ENCODE data around the gene KLHL8.
"Not testable (repeated sequence)": the region's sequence is repeated elsewhere in the genome, so short reads cannot be mapped to it uniquely, and the experiment has no call there.

KLHL8 gene

GRCh38 chr4:87225936-87226335 lies 5.5 kb upstream of the KLHL8 start:
- DNase-seq, result no peak

GRCh38 chr4:87224141-87224923 lies 3.9 kb upstream of the KLHL8 start:
- no peak for DNase-seq

DNA sequence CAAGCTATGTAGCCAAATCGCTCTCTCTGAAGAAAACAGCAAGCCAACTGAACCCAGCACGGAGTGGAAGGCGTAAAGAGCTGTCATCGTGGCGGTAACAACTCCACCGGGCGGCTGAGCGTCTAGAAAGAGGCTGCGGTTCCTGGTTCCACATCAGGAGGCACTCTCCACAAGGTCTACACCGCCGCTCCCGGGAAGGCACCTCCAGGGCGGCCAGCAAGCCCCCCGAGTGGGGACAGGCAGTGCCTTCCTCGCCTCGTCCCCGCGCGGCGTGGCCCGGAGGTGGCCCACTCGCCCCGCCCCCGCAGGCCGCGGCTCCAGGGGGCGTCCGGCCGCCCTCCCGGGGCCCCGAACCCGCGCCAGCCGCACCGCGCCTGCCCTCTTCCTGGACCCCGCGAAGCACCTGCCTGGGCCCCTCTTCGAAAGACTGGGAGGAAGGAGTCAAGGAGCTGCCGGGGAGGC lies 755 bp downstream of the KLHL8 start:
- peak; percentile 4 for DNase-seq

DNA sequence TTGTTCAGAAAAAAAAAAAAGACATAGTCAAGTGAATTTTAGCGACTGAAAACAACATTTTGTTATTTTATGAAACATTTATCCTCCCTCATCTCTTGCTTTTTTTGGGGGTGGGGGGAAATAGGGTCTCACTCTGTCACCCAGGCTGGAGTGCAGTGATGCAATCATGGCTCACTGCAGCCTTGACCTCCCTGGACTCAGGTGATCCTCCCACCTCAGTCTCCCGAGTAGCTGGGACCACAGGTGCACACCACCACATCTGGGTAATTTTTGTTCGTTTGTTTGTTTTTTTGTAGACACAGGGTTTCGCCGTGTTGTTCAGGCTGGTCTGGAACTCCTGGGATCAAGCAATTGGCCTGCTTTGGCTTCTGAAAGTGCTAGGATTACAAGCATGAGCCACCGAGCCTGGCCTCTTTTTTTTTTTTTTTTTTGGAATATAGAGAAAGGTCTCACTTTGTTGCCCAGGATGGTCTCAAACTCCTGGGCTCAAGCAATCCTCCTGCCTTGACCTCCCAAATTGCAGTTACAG lies 3.1 kb downstream of the KLHL8 start:
- not testable (repeated sequence) for DNase-seq

- no peak for DNase-seq
Measured at GRCh38 chr4:87216469-87216868, 3.9 kb downstream of the KLHL8 start.

GRCh38 chr4:87213421-87214075 lies 6.9 kb downstream of the KLHL8 start:
- no peak for DNase-seq

GRCh38 chr4:87211249-87211952 lies 9.0 kb downstream of the KLHL8 start:
- DNase-seq, result no peak

- DNase-seq, result no peak
Measured at GRCh38 chr4:87209696-87210095, 10.7 kb downstream of the KLHL8 start.

DNA sequence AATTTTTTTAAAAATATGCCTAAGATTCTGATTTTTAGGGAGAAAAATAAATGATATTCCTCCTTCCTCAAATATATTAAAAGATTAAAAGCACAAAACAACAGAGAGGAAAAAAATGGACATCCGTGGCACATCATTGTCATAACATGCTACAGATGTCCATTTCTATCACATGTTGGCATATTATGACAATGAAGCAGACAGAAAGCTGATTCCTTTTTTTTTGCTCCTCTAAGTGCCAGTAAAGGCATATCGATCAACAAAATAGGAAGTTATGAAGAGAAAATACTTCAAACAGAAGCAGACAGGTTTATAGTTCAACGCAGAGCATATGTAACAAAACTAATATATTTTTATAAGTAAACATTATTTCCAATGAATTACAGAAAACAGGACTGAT lies 11.2 kb downstream of the KLHL8 start:
- no peak for DNase-seq

- DNase-seq, result no peak
Measured at GRCh38 chr4:87204559-87204958, 15.9 kb downstream of the KLHL8 start.

- DNase-seq, result no peak
Measured at GRCh38 chr4:87196927-87197326, 23.5 kb downstream of the KLHL8 start.

DNA sequence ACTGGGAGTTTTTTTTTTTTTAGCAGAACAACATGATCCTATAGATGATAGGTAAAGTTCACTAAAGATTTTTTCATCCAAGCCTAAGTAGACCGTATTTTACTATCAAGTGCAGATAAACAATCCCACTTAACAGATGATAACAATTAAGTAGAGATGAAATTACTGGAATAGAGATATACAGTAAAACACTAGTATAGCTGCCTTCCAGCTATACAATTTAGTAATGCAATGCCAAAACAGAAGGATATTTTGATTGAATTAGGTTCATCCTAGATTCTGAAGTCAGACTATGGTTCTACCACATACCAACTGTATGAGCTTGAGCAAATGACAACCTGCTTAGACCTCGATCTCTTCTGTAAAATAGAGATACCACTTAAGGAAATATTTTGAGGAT lies 24.3 kb downstream of the KLHL8 start:
- DNase-seq, result no peak

- DNase-seq, result peak; percentile 30
Measured at GRCh38 chr4:87193958-87194675, 26.3 kb downstream of the KLHL8 start.

GRCh38 chr4:87192145-87192919 lies 28.1 kb downstream of the KLHL8 start:
- no peak for DNase-seq

DNA sequence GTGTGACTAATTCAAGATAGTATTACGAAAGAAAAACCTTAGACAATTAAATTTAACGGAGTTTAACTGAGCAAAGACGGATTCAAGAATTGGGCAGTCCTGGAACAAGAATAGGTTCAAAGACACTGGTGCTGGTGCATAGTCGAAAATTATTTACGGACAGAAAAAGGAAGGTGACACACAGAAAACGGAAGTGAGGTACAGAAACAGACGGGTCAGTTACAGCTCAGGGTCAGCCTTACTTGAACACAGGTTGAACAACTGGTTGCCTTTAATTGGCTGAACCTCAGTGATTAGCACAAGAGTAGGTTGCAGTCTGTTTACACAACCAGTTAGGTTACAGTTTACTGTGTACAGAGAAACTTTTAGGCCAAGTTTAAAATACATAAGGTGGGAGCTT lies 31.5 kb downstream of the KLHL8 start:
- no peak for DNase-seq

DNA sequence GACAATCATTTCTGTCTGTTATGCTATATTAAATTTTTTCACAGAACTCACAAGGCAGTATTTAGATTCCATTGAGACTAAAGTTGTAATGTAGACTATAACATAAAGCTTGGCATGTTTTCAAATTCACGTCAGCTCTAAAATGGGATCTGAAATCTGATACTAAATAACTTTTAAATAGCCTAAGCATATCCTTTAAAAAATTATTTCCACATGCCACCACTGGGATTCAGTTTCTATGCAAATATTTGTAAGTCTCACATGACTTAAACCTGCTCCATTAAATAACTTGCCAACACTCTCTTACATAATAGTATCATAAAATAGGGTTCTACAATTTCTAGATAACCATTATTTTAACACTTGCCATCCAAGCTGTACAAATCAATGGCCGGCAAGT lies 32.4 kb downstream of the KLHL8 start:
- DNase-seq, result peak; percentile 52

- no peak for DNase-seq
Measured at GRCh38 chr4:87185146-87185870, 35.1 kb downstream of the KLHL8 start.

DNA sequence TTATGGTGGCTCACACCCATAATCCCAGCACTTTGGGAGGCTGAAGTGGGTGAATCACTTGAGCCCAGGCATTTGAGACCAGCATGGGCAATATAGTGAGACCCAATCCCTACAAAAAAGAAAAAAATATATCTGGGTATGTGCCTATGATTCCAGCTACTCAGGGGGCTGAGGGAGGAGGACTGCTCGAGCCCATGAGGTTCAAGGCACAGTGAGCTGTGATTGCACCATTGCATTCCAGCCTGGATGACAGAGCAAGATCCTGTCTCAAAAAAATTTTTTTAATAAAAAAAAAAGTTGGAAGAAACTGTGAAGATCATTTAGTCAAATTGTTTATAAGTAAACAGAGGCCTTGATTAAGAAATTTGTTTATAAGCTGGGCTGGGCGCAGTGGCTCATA lies 39.7 kb downstream of the KLHL8 start:
- no peak for DNase-seq

GRCh38 chr4:87179751-87180150 lies 40.7 kb downstream of the KLHL8 start:
- no peak for DNase-seq

GRCh38 chr4:87174672-87175071 lies 45.7 kb downstream of the KLHL8 start:
- DNase-seq, result no peak

DNA sequence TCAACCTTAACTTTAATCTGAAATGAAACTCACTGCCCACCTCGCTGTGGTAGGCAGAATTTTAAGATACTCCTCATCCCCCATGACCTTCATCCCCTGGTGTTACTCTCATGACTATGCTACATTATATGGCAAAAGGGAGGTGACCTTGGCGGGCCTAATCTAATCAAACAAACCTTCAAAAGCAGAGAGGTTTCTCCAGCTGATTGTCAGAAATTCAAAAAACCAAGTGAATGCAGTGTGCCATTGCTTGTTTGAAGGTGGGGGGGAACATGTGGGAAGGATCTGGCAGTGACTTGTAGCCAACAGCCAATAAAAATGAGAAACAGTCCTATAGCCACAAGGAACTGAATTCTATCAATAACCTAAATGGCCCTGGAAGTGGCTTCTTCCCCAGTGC lies 48.5 kb downstream of the KLHL8 start:
- DNase-seq, result no peak
